Vagina (tissue), 2 donors: Measurements from ENCODE around the gene KCTD13. TPM values are rescaled to one million over a fixed set of nuclear protein-coding genes. Genes with fewer than 3 reads are reported as not detected.

Source experiments
- DNase-seq, 2 donors: peaks; one replicate each; pipeline ENCODE4 v3.0.0-alpha.2; 2017; ENCODE audit errors: extremely low spot score in 2 of 2
- H3K27ac ChIP-seq: fragments of 200-600 bp; sonication (generic); one replicate; pipeline ENCODE4 v1.5.1; 2019
- H3K27me3 ChIP-seq: fragments of 200-600 bp; sonication (generic); one replicate; pipeline ENCODE4 v1.5.1; 2019
- H3K36me3 ChIP-seq, 2 donors: fragments of 200-600 bp; sonication (generic); one replicate each; pipeline ENCODE4 v1.5.1; 2017 to 2019
- H3K4me1 ChIP-seq: fragments of 200-600 bp; sonication (generic); one replicate; pipeline ENCODE4 v1.5.1; 2019
- H3K4me3 ChIP-seq, 2 donors: fragments of 200-600 bp; sonication (generic); 1 replicate in 1 of 2; 2 replicates in 1 of 2; pipeline ENCODE4 v1.5.1; 2016 to 2019
- H3K9me3 ChIP-seq: fragments of 200-600 bp; sonication (generic); one replicate; pipeline ENCODE4 v1.5.1; 2019
- POLR2A ChIP-seq, 2 donors: fragments of 450-650 bp; IDR thresholded peaks; one replicate each; pipeline ENCODE4 v1.6.1; 2017; ENCODE audit warnings: antibody characterized with exemption in 2 of 2, mild to moderate bottlenecking in 2 of 2, moderate library complexity in 2 of 2
- POLR2AphosphoS5 ChIP-seq, 2 donors: sonication (generic); formaldehyde crosslinking; IDR thresholded peaks; one replicate each; pipeline ENCODE4 v1.9.0; 2017; ENCODE audit warnings: antibody characterized with exemption in 2 of 2, mild to moderate bottlenecking in 2 of 2, low read depth in 1 of 2; ENCODE audit not compliant: insufficient read depth in 1 of 2
- intact Hi-C: fragments of 100-400 bp; cut with DNase I; formaldehyde crosslinking; loops from one replicate; pipeline ENCODE4 v1.15.1; 2023
- total RNA-seq: library from RNA; depleted of rRNA; stranded (reverse); fragments of >200 nt; gene quantifications from one replicate; pipeline ENCODE4 v1.2.3, GENCODE V29; 2016
- TF ChIP-seq, protein P1 (sequence below), 3 experiments: fragments of 450-650 bp in 2 of 3; fragments of 200-600 bp in 1 of 3; sonication (generic) in 1 of 3; IDR thresholded peaks; one replicate each; pipeline ENCODE4 v1.5.1; 2017 to 2019; ENCODE audit warnings: antibody characterized with exemption in 3 of 3, mild to moderate bottlenecking in 2 of 3, moderate library complexity in 2 of 3

KCTD13 gene, protein sequence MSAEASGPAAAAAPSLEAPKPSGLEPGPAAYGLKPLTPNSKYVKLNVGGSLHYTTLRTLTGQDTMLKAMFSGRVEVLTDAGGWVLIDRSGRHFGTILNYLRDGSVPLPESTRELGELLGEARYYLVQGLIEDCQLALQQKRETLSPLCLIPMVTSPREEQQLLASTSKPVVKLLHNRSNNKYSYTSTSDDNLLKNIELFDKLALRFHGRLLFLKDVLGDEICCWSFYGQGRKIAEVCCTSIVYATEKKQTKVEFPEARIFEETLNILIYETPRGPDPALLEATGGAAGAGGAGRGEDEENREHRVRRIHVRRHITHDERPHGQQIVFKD
- total RNA-seq: 20.4 TPM

DNA sequence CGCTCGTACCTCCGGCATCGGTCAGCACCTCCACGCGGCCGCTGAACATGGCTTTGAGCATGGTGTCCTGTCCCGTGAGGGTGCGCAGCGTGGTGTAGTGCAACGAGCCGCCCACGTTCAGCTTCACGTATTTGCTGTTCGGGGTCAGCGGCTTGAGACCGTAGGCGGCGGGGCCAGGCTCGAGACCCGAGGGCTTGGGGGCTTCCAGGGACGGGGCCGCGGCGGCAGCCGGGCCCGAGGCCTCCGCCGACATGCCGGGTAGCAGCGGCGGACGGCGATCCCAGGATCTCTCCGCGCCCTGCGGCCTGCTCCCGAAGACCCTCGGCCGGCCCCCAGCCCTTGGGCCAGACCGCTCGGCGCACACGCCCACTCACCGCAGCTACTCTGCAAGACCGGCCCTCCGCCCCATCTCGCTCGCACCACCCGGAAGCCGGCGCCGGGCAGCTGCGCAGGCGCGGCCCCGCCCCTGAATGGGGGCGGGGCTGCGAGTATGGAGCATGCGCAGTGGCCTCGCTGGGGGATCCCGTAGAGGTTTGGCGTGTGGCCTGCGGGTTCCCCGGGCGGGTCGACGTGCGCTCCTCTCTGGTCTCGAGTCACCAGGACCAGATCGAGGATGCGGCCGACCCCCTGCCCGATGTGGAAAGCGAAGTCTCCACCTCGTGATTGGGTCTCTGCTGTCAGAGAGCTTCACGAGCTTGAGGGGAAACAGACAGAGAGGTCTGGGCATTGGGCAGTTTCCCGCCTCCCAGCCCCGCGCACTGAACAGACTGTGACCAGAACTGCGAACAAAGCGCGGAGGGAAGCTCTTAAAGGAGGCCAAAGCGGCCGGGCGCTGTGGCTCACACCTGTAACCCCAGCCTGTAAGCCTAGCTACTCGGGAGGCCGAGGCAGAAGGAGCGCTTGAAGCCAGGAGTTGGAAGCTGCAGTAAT is at the start of gene KCTD13:
Gene KCTD13, minus strand, starts transcription at position 446 of the 930 bp plus-strand sequence. Its CDS starts 193 bp downstream, at position 253.
- no peak for DNase-seq
- Histone ChIP-seq H3K9me3 (no peaks in the 10 kb centered on the region), H3K4me1 (peaks cover 31% of the 10 kb centered on the region), H3K36me3 (peaks cover 0 to 17% of the 10 kb centered on the region in 2 donors), H3K27ac (peak within 1 kb of the TSS; percentile 83), H3K4me3 (peak within 1 kb of the TSS; percentile 84 to 88), H3K27me3 (no peaks in the 10 kb centered on the region)
- intact Hi-C loops: loop anchor here (10.0 kb wide), 1 partner anchor 79 kb away; no protein-coding TSS in a partner anchor
- peak; percentile 91 to 98 for TF ChIP-seq POLR2AphosphoS5 (IDR thresholded peaks at IDR 0.05; ENCODE audit: insufficient read depth in 1 of 2, low read depth in 1 of 2)
- TF ChIP-seq, protein P1, sequence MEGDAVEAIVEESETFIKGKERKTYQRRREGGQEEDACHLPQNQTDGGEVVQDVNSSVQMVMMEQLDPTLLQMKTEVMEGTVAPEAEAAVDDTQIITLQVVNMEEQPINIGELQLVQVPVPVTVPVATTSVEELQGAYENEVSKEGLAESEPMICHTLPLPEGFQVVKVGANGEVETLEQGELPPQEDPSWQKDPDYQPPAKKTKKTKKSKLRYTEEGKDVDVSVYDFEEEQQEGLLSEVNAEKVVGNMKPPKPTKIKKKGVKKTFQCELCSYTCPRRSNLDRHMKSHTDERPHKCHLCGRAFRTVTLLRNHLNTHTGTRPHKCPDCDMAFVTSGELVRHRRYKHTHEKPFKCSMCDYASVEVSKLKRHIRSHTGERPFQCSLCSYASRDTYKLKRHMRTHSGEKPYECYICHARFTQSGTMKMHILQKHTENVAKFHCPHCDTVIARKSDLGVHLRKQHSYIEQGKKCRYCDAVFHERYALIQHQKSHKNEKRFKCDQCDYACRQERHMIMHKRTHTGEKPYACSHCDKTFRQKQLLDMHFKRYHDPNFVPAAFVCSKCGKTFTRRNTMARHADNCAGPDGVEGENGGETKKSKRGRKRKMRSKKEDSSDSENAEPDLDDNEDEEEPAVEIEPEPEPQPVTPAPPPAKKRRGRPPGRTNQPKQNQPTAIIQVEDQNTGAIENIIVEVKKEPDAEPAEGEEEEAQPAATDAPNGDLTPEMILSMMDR (IDR thresholded peaks at IDR 0.05): no peak
- peak in 1 of 2 donors; percentile 92 for TF ChIP-seq POLR2A (IDR thresholded peaks at IDR 0.05)

DNA sequence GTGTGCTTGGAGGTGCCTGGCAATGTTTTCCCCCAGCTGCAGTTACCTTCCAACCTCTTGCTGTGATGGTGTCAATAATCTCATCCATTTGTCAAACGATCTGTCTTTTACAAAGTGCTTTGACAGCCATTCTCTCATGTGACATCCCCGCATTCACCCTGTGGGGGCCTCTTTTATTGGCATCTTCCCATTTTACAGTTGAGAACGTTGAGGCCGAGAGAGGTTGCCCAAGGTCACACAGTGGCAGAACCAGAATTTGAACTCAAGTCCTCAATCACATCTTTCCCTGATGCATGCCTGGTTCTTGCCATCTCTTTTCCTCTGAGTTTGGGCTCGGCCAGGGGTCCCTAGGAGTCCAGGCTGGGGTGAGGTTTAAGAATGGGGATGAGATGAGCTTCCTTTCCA is 49.1 kb upstream of the KCTD13 start:
- H3K9me3 ChIP-seq: no peaks in the 10 kb centered on the region
- TF ChIP-seq POLR2A (IDR thresholded peaks at IDR 0.05): no peak
- TF ChIP-seq POLR2AphosphoS5 (IDR thresholded peaks at IDR 0.05; ENCODE audit: insufficient read depth in 1 of 2, low read depth in 1 of 2): no peak
- TF ChIP-seq, protein P1 (IDR thresholded peaks at IDR 0.05): no peak
- H3K27ac ChIP-seq: peak overlapping the region; percentile 80
- peaks cover 39% of the 10 kb centered on the region for H3K4me1 ChIP-seq
- DNase-seq: no peak
- H3K27me3 ChIP-seq: no peaks in the 10 kb centered on the region
- H3K4me3 ChIP-seq: peak overlapping the region; percentile 58 to 80
- intact Hi-C loops: loop anchor here (2.0 kb wide), 1 partner anchor 20 kb away; the partner anchor contains the start of gene HIRIP3
- peaks cover 0 to 33% of the 10 kb centered on the region in 2 donors for H3K36me3 ChIP-seq

DNA sequence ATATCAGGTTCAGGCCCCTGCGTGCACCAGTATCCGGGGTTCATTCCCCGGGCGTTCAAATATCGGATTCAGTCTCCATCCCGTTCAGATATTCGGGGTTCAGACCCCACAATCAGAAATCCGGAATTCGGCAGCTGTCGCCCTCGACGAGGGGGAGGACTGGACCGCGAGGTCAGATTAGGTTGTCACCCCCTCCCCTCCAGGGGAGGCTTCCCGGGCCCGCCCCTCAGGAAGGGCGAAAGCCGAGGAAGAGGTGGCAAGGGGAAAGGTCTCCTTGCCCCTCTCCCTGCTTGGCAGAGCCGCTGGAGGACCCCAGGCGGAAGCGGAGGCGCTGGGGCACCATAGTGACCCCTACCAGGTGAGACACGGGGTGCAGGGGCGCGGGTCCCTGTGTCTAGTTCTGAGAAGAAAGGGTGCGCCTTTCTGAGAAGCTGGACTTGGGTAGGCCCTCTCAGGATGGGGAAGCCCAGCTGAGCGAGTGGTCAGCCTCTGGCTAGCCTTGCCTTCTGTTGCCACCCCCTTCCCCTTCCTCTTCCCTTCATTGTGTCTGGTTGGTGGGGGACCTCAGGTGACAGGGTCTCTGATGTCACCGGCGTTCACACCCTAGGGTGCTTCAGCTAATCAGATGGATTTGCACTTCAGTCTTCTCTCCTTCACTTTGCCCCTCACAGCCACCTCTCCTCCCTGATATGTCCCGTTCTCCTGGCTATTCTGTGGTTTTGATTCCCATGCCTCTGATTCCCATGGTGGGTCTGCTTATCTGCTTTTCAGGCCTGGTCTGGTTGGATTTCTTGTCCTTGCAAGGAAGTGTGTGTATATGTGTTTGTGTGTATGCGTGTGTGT is 48.5 kb upstream of the KCTD13 start:
- peaks cover 0 to 26% of the 10 kb centered on the region in 2 donors for H3K36me3 ChIP-seq
- intact Hi-C loops: loop anchor here (2.0 kb wide), 1 partner anchor 20 kb away; the partner anchor contains the start of gene HIRIP3
- H3K27me3 ChIP-seq: no peaks in the 10 kb centered on the region
- no peaks in the 10 kb centered on the region for H3K9me3 ChIP-seq
- H3K27ac ChIP-seq: peak overlapping the region; percentile 80
- TF ChIP-seq POLR2AphosphoS5 (IDR thresholded peaks at IDR 0.05; ENCODE audit: insufficient read depth in 1 of 2, low read depth in 1 of 2) (no peak), POLR2A (IDR thresholded peaks at IDR 0.05) (no peak)
- TF ChIP-seq, protein P1 (IDR thresholded peaks at IDR 0.05): no peak
- peaks cover 39% of the 10 kb centered on the region for H3K4me1 ChIP-seq
- peak overlapping the region; percentile 58 to 80 for H3K4me3 ChIP-seq
- no peak for DNase-seq

DNA sequence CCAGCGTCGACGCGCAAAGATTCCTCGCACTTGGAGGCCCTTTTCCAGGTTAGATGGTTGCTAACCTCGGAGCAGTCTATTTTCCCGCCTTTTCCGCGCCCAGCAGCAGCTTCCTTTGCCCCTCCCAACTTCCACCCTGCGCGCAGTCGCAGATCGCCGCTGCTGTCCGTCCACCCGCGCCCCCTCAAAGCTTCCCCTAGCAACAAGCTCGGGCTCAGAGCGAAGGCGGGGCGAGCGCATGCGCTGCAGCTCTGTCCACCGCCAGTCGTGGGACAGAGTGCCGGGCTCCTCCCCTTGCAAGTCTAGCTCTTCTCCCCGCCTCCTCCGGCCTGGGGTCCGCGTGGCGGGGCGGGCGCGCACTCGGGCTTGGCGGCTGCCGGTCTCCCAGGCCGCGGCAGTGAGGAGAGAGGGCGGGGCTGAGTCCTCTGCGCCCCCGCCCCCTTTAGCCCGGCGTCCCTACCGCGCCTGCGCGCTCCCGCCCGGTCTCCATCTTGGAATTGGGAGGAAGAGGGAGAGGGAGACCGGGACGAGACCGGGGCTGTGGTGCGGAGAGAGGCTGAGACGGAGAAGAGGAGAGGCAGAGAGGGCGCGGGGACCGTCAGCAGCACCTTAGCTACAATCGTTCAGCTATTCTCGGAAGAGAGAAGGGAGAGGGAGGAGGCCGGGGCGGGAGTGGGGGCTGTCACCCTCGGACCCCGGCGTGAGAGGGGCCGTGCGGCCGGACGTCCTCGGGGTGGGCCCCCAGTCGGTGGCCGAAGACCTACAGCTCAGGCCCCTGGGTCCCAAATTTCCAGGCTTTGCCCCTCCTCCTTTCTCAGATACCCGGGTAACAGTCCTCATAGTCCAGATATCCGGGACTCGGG is 47.6 kb upstream of the KCTD13 start, which contains the start of gene TAOK2:
Gene TAOK2, plus strand, starts transcription at position 485 of the 863 bp plus-strand sequence. CDS start 3,905 bp downstream, outside the sequence.
- TF ChIP-seq, protein P1 (IDR thresholded peaks at IDR 0.05): peak in 1 of 3 experiments; percentile 7
- TF ChIP-seq POLR2A (IDR thresholded peaks at IDR 0.05) (peak in 1 of 2 donors; percentile 85), POLR2AphosphoS5 (IDR thresholded peaks at IDR 0.05; ENCODE audit: insufficient read depth in 1 of 2, low read depth in 1 of 2) (peak; percentile 88 to 95)
- H3K27ac ChIP-seq: peak within 1 kb of the TSS; percentile 80
- peaks cover 39% of the 10 kb centered on the region for H3K4me1 ChIP-seq
- H3K27me3 ChIP-seq: no peaks in the 10 kb centered on the region
- H3K4me3 ChIP-seq: peak within 1 kb of the TSS; percentile 58 to 80
- H3K36me3 ChIP-seq: peaks cover 0 to 23% of the 10 kb centered on the region in 2 donors
- intact Hi-C loops: loop anchor here (2.0 kb wide), 1 partner anchor 21 kb away; the partner anchor contains the start of gene HIRIP3
- no peaks in the 10 kb centered on the region for H3K9me3 ChIP-seq
- DNase-seq: peak in 1 of 2 donors; percentile 99
